ENCODE measurements around the gene NHEJ1.

DNA sequence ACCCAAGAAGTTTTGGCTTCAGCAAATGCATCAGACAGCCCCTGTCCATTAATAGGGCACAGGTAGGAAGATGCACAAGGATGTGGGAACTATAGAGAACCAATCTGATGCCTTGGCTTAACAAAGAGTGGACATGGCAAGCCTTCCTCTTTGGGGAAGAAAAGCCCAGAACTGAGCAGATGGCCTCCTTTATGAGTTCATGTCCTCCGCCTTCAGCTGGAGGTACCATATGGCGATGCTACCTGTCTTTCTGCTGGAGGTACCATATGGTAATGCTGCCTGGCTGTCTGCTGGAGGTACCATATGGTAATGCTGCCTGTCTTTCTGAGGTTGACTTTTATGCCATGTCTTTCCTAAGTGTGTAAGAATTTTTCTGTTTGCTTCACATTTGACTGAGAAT is 23.5 kb upstream of the NHEJ1 start:
- TF ChIP-seq, protein P1, sequence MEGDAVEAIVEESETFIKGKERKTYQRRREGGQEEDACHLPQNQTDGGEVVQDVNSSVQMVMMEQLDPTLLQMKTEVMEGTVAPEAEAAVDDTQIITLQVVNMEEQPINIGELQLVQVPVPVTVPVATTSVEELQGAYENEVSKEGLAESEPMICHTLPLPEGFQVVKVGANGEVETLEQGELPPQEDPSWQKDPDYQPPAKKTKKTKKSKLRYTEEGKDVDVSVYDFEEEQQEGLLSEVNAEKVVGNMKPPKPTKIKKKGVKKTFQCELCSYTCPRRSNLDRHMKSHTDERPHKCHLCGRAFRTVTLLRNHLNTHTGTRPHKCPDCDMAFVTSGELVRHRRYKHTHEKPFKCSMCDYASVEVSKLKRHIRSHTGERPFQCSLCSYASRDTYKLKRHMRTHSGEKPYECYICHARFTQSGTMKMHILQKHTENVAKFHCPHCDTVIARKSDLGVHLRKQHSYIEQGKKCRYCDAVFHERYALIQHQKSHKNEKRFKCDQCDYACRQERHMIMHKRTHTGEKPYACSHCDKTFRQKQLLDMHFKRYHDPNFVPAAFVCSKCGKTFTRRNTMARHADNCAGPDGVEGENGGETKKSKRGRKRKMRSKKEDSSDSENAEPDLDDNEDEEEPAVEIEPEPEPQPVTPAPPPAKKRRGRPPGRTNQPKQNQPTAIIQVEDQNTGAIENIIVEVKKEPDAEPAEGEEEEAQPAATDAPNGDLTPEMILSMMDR (IDR thresholded peaks at IDR 0.05), result no peak
- no peak for TF ChIP-seq POLR2A (IDR thresholded peaks at IDR 0.05)
